Kasumi-1 (cell line): ENCODE results near the gene PHLPP1.
"Not testable (repeated sequence)": the region's sequence is repeated elsewhere in the genome, so short reads cannot be mapped to it uniquely, and the experiment has no call there.

Experiments used
- DNase-seq, 2 experiments: peaks; one replicate each; lab custom pipeline; 2025; lab: John Stamatoyannopoulos, UW

Gene PHLPP1

GRCh38 chr18:62773691-62774090, 58.4 kb downstream of the PHLPP1 start:
- no peak for DNase-seq

- DNase-seq, result no peak
Measured at GRCh38 chr18:62776024-62776570, 60.8 kb downstream of the PHLPP1 start.

GRCh38 chr18:62777814-62778213, 62.5 kb downstream of the PHLPP1 start:
- no peak for DNase-seq

- DNase-seq, result no peak
Measured at GRCh38 chr18:62778976-62779869, 63.9 kb downstream of the PHLPP1 start.

GRCh38 chr18:62781262-62781661, 65.9 kb downstream of the PHLPP1 start:
- DNase-seq, result no peak

GRCh38 chr18:62781893-62782292, 66.6 kb downstream of the PHLPP1 start:
- DNase-seq, result no peak

GRCh38 chr18:62784338-62784965, 69.1 kb downstream of the PHLPP1 start:
- DNase-seq, result peak; percentile 13 to 18

GRCh38 chr18:62784966-62785413, 69.6 kb downstream of the PHLPP1 start:
- DNase-seq, result no peak

- DNase-seq, result no peak
Measured at GRCh38 chr18:62786689-62787088, 71.3 kb downstream of the PHLPP1 start.

- no peak for DNase-seq
Measured at GRCh38 chr18:62788111-62788510, 72.8 kb downstream of the PHLPP1 start.

GRCh38 chr18:62788876-62789275, 73.5 kb downstream of the PHLPP1 start:
- DNase-seq, result no peak

GRCh38 chr18:62790871-62791772, 75.8 kb downstream of the PHLPP1 start:
- DNase-seq, result no peak

GRCh38 chr18:62792016-62792415, 76.7 kb downstream of the PHLPP1 start:
- DNase-seq, result no peak

- DNase-seq, result no peak
Measured at GRCh38 chr18:62795813-62796212, 80.5 kb downstream of the PHLPP1 start.

- DNase-seq, result no peak
Measured at GRCh38 chr18:62796216-62796621, 80.9 kb downstream of the PHLPP1 start.

GRCh38 chr18:62797329-62797728, 82.0 kb downstream of the PHLPP1 start:
- no peak for DNase-seq

- no peak for DNase-seq
Measured at GRCh38 chr18:62799977-62800376, 84.6 kb downstream of the PHLPP1 start.

GRCh38 chr18:62802523-62802922, 87.2 kb downstream of the PHLPP1 start:
- no peak for DNase-seq

GRCh38 chr18:62807396-62807795, 92.1 kb downstream of the PHLPP1 start:
- DNase-seq, result no peak

GRCh38 chr18:62808123-62808522, 92.8 kb downstream of the PHLPP1 start:
- peak; percentile 23 for DNase-seq

- DNase-seq, result not testable (repeated sequence)
Measured at GRCh38 chr18:62809445-62809844, 94.1 kb downstream of the PHLPP1 start.

- no peak for DNase-seq
Measured at GRCh38 chr18:62809900-62810299, 94.6 kb downstream of the PHLPP1 start.
